K562 (cell line): ENCODE results near the gene TRAF3IP1. TPM values are rescaled to one million over a fixed set of nuclear protein-coding genes. Genes with fewer than 3 reads are reported as not detected.

Experiments
- ATAC-seq: fragments of 200-7000 bp; cut with Tn5 transposase; 3 replicates; pipeline ENCODE4 v1.9.1; 2020; ENCODE audit warnings: moderate library complexity
- BruUV-seq: library from RNA; stranded (reverse); fragments of 400-500 nt; replicated peaks from 2 replicates; lab custom pipeline; 2021; lab: Mats Ljungman, UMichigan
- CTCF ChIA-PET: fragments of 300-600 bp; formaldehyde crosslinking; extraction: SDS; loops from one replicate; lab custom pipeline; 2021; ENCODE audit warnings: low intra/inter-chr PET ratio; lab: Yijun Ruan, JAX
- POLR2A ChIA-PET: fragments of 300-600, 350-650 bp; sonication (Branson Sonifier 250); formaldehyde crosslinking; extraction: SDS; loops from one replicate; lab custom pipeline; 2021; ENCODE audit warnings: antibody characterized with exemption, inconsistent platforms; lab: Yijun Ruan, JAX
- DNase-seq, 4 experiments: peaks; one replicate each; pipeline versions ENCODE4 v3.0.0 to v3.0.0-alpha.2; 2011 to 2018; ENCODE audit warnings: low spot score in 3 of 4, mixed read lengths in 3 of 4; ENCODE audit errors: extremely low read depth in 1 of 4
- FAIRE-seq: peaks from 2 replicates; lab custom pipeline; 2011; peaks lifted over from hg19 to GRCh38; lab: Jason Lieb, UNC
- H2AFZ ChIP-seq: 2 replicates; pipeline ENCODE4 v1.6.0; 2011; ENCODE audit warnings: low read depth, low read length, control low read depth, inconsistent platforms
- H3K27ac ChIP-seq: fragments of 200-600 bp; 3 replicates; pipeline ENCODE4 v1.8.0; 2011; ENCODE audit warnings: low read depth, mild to moderate bottlenecking, control low read depth, inconsistent platforms, low read length, moderate library complexity, mixed read lengths; ENCODE audit errors: extremely low read depth
- H3K27me3 ChIP-seq, 2 experiments: fragments of 300-600 bp in 1 of 2; 2 replicates in 1 of 2; 3 replicates in 1 of 2; pipeline versions ENCODE4 v1.6.0 to v1.8.0; 2011; ENCODE audit warnings: inconsistent platforms in 2 of 2, low read length in 2 of 2, mild to moderate bottlenecking in 1 of 2, mixed read lengths in 1 of 2, moderate library complexity in 1 of 2; ENCODE audit not compliant: control insufficient read depth in 2 of 2, insufficient read depth in 2 of 2
- H3K36me3 ChIP-seq: fragments of 300-600 bp; 3 replicates; pipeline ENCODE4 v1.8.0; 2011; ENCODE audit warnings: mild to moderate bottlenecking, low read length, inconsistent platforms; ENCODE audit not compliant: control insufficient read depth, insufficient read depth
- H3K4me1 ChIP-seq, 2 experiments: fragments of 200-600 bp in 1 of 2; replicated peaks in 1 of 2; 2 replicates in 1 of 2; 3 replicates in 1 of 2; pipeline versions ENCODE4 v1.5.1 to v1.8.0; 2011; ENCODE audit warnings: inconsistent platforms in 2 of 2, low read length in 2 of 2, mild to moderate bottlenecking in 1 of 2, mixed read lengths in 1 of 2, moderate library complexity in 1 of 2; ENCODE audit not compliant: control insufficient read depth in 2 of 2, insufficient read depth in 2 of 2
- H3K4me2 ChIP-seq: 2 replicates; pipeline ENCODE4 v1.6.1; 2011; ENCODE audit warnings: low read length, control low read depth, inconsistent platforms, mixed read lengths; ENCODE audit not compliant: insufficient read depth
- H3K4me3 ChIP-seq: fragments of 200-600 bp; sonication (generic), shearing (Covaris generic); 2 replicates; pipeline ENCODE4 v1.5.1; 2016; ENCODE audit warnings: control low read depth, inconsistent platforms
- H3K79me2 ChIP-seq: fragments of 200-600 bp; 3 replicates; pipeline ENCODE4 v1.8.0; 2011; ENCODE audit warnings: low read length, inconsistent platforms; ENCODE audit not compliant: control insufficient read depth, insufficient read depth
- H3K9ac ChIP-seq, 2 experiments: 2 replicates each; pipeline versions ENCODE4 v1.6.0 to v1.6.1; 2011; ENCODE audit warnings: low read depth in 2 of 2, low read length in 2 of 2, control low read depth in 1 of 2, inconsistent platforms in 1 of 2, mild to moderate bottlenecking in 1 of 2, mixed read lengths in 1 of 2; ENCODE audit not compliant: insufficient read depth in 1 of 2
- H3K9me1 ChIP-seq: one replicate; pipeline ENCODE4 v1.6.0; 2011; ENCODE audit warnings: inconsistent platforms, mild to moderate bottlenecking, low read length, moderate library complexity; ENCODE audit not compliant: control insufficient read depth, insufficient read depth
- H3K9me3 ChIP-seq: replicated peaks from 2 replicates; pipeline ENCODE4 v1.5.1; 2011; ENCODE audit warnings: low read depth, low read length, inconsistent platforms; ENCODE audit not compliant: control insufficient read depth, insufficient read depth
- H4K20me1 ChIP-seq: replicated peaks from 2 replicates; pipeline ENCODE4 v1.6.1; 2011; ENCODE audit warnings: low read length, inconsistent platforms, mixed read lengths; ENCODE audit not compliant: control insufficient read depth, insufficient read depth
- FOXJ2 ChIP-seq: fragments of 200-800 bp; sonication (Bioruptor generic); IDR thresholded peaks from 2 replicates; pipeline ENCODE4 v1.6.1; 2016; ENCODE audit warnings: missing genetic modification characterization, missing compliant biosample characterization
- FOXK2 ChIP-seq, 2 experiments: fragments of 450-650 bp; IDR thresholded peaks in 1 of 2; conservative IDR thresholded peaks in 1 of 2; 2 replicates each; pipeline ENCODE4 v1.6.1; 2016; ENCODE audit warnings: low read depth in 2 of 2, mild to moderate bottlenecking in 1 of 2
- GABPA ChIP-seq: fragments of 200-800 bp; sonication (Bioruptor generic); conservative IDR thresholded peaks from 2 replicates; pipeline ENCODE4 v1.6.1; 2016; ENCODE audit warnings: low read depth, missing genetic modification characterization, missing compliant biosample characterization
- HEY1 ChIP-seq: fragments of 250-450 bp; sonication (Bioruptor Pico); IDR thresholded peaks from 2 replicates; pipeline ENCODE4 v1.5.0; 2020; ENCODE audit warnings: mild to moderate bottlenecking, moderate library complexity, borderline replicate concordance
- HMG20A ChIP-seq: fragments of 450-650 bp; formaldehyde crosslinking; conservative IDR thresholded peaks from 2 replicates; pipeline ENCODE4 v1.4.0; 2020; ENCODE audit warnings: mild to moderate bottlenecking, mixed read lengths
- MBD2 ChIP-seq: sonication (generic); IDR thresholded peaks from 2 replicates; pipeline ENCODE4 v1.6.1; 2016; ENCODE audit warnings: low read depth, borderline replicate concordance
- MTF1 ChIP-seq: fragments of 250-450 bp; sonication (Bioruptor Pico); IDR thresholded peaks from 2 replicates; pipeline ENCODE4 v1.9.0; 2021; ENCODE audit warnings: moderate library complexity, mild to moderate bottlenecking, inconsistent platforms, borderline replicate concordance
- PCBP2 ChIP-seq: fragments of 200-400 bp; formaldehyde crosslinking; IDR thresholded peaks from 2 replicates; pipeline ENCODE4 v1.6.1; 2018; ENCODE audit warnings: low read length, low read depth, mild to moderate bottlenecking, moderate library complexity; ENCODE audit not compliant: poor library complexity, severe bottlenecking
- SMAD4 ChIP-seq: fragments of 250-450 bp; sonication (Bioruptor Pico); conservative IDR thresholded peaks from 2 replicates; pipeline ENCODE4 v1.8.0; 2021; ENCODE audit warnings: inconsistent platforms, mild to moderate bottlenecking, moderate library complexity
- TAF9B ChIP-seq: fragments of 450-650 bp; IDR thresholded peaks from 2 replicates; pipeline ENCODE4 v1.6.1; 2018; ENCODE audit warnings: mild to moderate bottlenecking; ENCODE audit not compliant: partially characterized antibody
- ZNF644 ChIP-seq: fragments of 200-800 bp; sonication (Bioruptor generic); IDR thresholded peaks from 2 replicates; pipeline ENCODE4 v1.6.1; 2016; ENCODE audit warnings: low read depth, missing genetic modification characterization, missing compliant biosample characterization
- ZNF79 ChIP-seq: fragments of 250-450 bp; sonication (Bioruptor Pico); IDR thresholded peaks from 2 replicates; pipeline ENCODE4 v1.4.0; 2020; ENCODE audit warnings: low read depth, mild to moderate bottlenecking, moderate library complexity
- WGBS: fragments of 100-300 bp; shearing (Covaris generic); methylation state at CpG from one replicate; pipeline ENCODE4 v1.1.6; 2016; ENCODE audit warnings: low coverage, mixed read lengths; ENCODE audit not compliant: insufficient coverage; ENCODE audit errors: missing lambda C conversion rate; 5-methylcytosine and 5-hydroxymethylcytosine counted together
- in situ Hi-C: fragments of 300-500 bp; cut with MboI; formaldehyde crosslinking; loops from 4 replicates; pipeline ENCODE4 v1.15.0; 2018; ENCODE audit warnings: inconsistent platforms, mixed read lengths
- intact Hi-C: fragments of 100-400 bp; cut with micrococcal nuclease; formaldehyde crosslinking; loops from 2 replicates; pipeline ENCODE4 v1.14.2; 2022
- polyA plus RNA-seq, 8 experiments: library from polyadenylated mRNA; depleted of rRNA in 4 of 8; stranded (reverse) in 5 of 8; unstranded in 3 of 8; fragments of >200 nt; fragmentation: Nextera tagmentation in 2 of 8; fragmentation: Illumina TruSeq in 1 of 8; extraction: Ambion mirVana in 2 of 8; extraction: Trizol in 1 of 8; gene quantifications; 2 replicates each; pipeline versions ENCODE4 v1.2.1 to v1.2.3, GENCODE V29; 2011 to 2014; ENCODE audit warnings: inconsistent platforms in 1 of 8, missing spikeins in 1 of 8
- total RNA-seq, 7 experiments: library from RNA; depleted of rRNA in 6 of 7; stranded (reverse); fragments of >200 nt in 6 of 7; fragmentation: Illumina TruSeq in 2 of 7; extraction: Trizol in 2 of 7; gene quantifications; 2 replicates each; pipeline versions ENCODE4 v1.2.1 to v1.2.3, GENCODE V29; 2011 to 2021; ENCODE audit warnings: low replicate concordance in 1 of 7
- TF ChIP-seq, protein P1 (sequence below): sonication (generic); formaldehyde crosslinking; IDR thresholded peaks from 2 replicates; pipeline ENCODE4 v1.8.1; 2022; ENCODE audit warnings: missing genetic modification reagents
- TF ChIP-seq, protein P2 (sequence below): fragments of 250-450 bp; sonication (Bioruptor Pico); IDR thresholded peaks from 2 replicates; pipeline ENCODE4 v1.5.0; 2020; ENCODE audit warnings: mild to moderate bottlenecking

The TRAF3IP1 gene
- total and polyA plus RNA-seq, 9 of the 15 experiments (the other 6 are each of a cell fraction or from before 2014, with no cell fraction given), result 1.3 to 7.4 (median 3.4) TPM

DNA sequence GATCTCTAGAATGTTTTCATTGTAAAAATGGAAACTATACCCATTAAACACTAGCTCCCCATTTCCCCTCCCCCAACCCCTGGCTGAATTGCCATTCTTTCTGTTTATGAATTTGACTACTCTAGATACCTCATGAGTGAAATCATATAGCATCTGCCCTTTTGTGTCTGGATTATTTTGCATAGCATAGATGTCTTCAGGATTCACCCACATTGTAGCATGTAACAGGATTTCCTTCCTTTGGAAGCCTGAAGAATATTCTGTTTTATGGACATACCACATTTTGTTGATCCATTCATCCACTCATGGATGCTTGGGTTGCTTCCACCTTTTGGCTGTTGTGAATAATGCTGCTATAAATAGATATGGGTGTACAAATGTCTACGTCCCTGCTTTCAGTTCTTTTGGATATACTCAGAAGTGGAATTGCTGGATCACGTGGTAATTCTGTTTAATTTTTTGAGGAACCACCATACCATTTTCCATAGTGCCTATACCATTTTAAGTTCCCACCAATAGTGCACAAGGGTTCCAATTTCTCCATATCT, 98.8 kb downstream of the TRAF3IP1 start:
- H3K79me2 ChIP-seq, result peaks cover 17% of the 10 kb centered on the region
- no peak overlapping the region for H3K4me3 ChIP-seq
- POLR2A ChIA-PET, result no interaction called here
- H3K27ac ChIP-seq, result no peak overlapping the region; the same call in 2 of the 3 replicates
- peaks cover 42 to 44% of the 10 kb centered on the region in 2 experiments for H3K4me1 ChIP-seq
- H2AFZ ChIP-seq, result no peak overlapping the region
- no peaks in the 10 kb centered on the region for H3K9me1 ChIP-seq
- no TSS peak for BruUV-seq
- H3K36me3 ChIP-seq, result no peaks in the 10 kb centered on the region
- no peaks in the 10 kb centered on the region for H3K27me3 ChIP-seq
- FAIRE-seq, result no peak
- in situ Hi-C loops, result no loop called here
- intact Hi-C loops, result no loop called here
- no peak overlapping the region for H3K9ac ChIP-seq
- ATAC-seq, result no peak
- H3K4me2 ChIP-seq, result no peak overlapping the region
- 67% methylated on average over 2 of the region's 2 CpGs for WGBS
- H4K20me1 ChIP-seq, result no peaks in the 10 kb centered on the region
- CTCF ChIA-PET, result no interaction called here
- H3K9me3 ChIP-seq, result no peaks in the 10 kb centered on the region
- no peak for TF ChIP-seq GABPA (tag)
- no peak for TF ChIP-seq FOXK2 (conservative IDR thresholded peaks at IDR 0.05 in 1 of 2, IDR thresholded peaks at IDR 0.05 in 1 of 2; ENCODE audit: low read depth in 2 of 2)
- no peak for TF ChIP-seq SMAD4
- TF ChIP-seq MTF1, result no peak
- TF ChIP-seq HEY1 (CRISPR knock-in tag), result no peak
- TF ChIP-seq ZNF644 (tag), result no peak
- no peak for TF ChIP-seq PCBP2
- TF ChIP-seq FOXJ2 (tag), result no peak
- no peak for TF ChIP-seq TAF9B
- no peak for TF ChIP-seq ZNF79 (CRISPR knock-in tag)
- TF ChIP-seq, protein P1, sequence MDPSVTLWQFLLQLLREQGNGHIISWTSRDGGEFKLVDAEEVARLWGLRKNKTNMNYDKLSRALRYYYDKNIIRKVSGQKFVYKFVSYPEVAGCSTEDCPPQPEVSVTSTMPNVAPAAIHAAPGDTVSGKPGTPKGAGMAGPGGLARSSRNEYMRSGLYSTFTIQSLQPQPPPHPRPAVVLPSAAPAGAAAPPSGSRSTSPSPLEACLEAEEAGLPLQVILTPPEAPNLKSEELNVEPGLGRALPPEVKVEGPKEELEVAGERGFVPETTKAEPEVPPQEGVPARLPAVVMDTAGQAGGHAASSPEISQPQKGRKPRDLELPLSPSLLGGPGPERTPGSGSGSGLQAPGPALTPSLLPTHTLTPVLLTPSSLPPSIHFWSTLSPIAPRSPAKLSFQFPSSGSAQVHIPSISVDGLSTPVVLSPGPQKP (CRISPR knock-in tag), result no peak
- TF ChIP-seq MBD2, result no peak
- TF ChIP-seq, protein P2, sequence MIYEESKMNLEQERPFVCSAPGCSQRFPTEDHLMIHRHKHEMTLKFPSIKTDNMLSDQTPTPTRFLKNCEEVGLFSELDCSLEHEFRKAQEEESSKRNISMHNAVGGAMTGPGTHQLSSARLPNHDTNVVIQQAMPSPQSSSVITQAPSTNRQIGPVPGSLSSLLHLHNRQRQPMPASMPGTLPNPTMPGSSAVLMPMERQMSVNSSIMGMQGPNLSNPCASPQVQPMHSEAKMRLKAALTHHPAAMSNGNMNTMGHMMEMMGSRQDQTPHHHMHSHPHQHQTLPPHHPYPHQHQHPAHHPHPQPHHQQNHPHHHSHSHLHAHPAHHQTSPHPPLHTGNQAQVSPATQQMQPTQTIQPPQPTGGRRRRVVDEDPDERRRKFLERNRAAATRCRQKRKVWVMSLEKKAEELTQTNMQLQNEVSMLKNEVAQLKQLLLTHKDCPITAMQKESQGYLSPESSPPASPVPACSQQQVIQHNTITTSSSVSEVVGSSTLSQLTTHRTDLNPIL (CRISPR knock-in tag), result no peak
- no peak for TF ChIP-seq HMG20A (CRISPR knock-in tag)
- no peak for DNase-seq
